ENCODE measurements around the gene PPIA. TPM values are rescaled to one million over a fixed set of nuclear protein-coding genes. Genes with fewer than 3 reads are reported as not detected.
"Not testable (repeated sequence)": the region's sequence is repeated elsewhere in the genome, so short reads cannot be mapped to it uniquely, and the experiment has no call there.

PPIA gene
- total RNA-seq, 1 donor from 2014 or later = 518 TPM

- DNase-seq (ENCODE audit: low spot score in 2 of 2) (no peak), FAIRE-seq (no peak)
These were observed 12.1 kb upstream of the PPIA start for GRCh38 chr7:44784364-44784763.

GRCh38 chr7:44785218-44785617 is 11.3 kb upstream of the PPIA start:
- DNase-seq (ENCODE audit: low spot score in 2 of 2) = not testable (repeated sequence)

GRCh38 chr7:44787041-44787440 is 9.4 kb upstream of the PPIA start:
- FAIRE-seq (no peak), DNase-seq (ENCODE audit: low spot score in 2 of 2) (no peak)

More at GRCh38 chr7:44785218-44785617, 11.3 kb upstream of the PPIA start:
- FAIRE-seq = not testable (repeated sequence)

DNA sequence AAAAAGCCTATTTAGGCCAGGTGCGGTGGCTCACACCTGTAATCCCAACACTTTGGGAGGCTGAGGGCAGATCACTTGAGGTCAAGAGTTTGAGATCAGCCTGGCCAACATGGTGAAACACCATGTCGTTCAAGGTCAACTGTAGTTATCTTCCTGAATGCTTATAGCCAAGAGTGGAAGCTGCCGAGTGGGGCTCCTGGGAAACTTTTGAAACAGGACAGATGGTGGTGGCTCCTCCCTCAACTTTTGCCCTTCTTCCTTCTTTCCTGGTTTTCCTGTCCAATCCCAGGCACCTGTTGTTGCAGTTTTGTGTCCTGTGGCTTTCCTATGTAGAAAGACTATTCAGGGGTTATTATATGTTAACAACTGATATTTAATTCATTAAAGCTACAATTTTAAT is 8.7 kb upstream of the PPIA start:
- no peak for FAIRE-seq
- no peak for DNase-seq (ENCODE audit: low spot score in 2 of 2)

DNA sequence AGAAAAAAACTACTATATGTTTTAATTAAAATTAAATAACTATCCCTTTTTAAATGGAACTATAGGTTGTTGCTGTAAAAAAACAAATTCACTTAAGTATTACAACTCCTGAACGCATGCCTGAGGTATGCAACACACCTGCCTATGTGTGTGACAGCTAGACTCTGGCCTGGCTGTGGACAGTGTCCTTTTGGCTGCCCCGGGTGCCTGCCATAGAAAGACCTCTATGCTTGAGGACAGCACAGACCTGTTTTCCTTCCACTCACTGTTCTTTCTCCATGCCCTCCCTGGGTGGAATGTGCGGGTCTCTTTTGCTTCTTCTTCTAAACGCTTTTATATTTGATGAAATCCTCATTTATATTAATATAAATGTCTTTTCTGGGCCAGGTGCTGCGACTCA is 6.5 kb upstream of the PPIA start:
- DNase-seq (ENCODE audit: low spot score in 2 of 2) (no peak), FAIRE-seq (no peak)

DNA sequence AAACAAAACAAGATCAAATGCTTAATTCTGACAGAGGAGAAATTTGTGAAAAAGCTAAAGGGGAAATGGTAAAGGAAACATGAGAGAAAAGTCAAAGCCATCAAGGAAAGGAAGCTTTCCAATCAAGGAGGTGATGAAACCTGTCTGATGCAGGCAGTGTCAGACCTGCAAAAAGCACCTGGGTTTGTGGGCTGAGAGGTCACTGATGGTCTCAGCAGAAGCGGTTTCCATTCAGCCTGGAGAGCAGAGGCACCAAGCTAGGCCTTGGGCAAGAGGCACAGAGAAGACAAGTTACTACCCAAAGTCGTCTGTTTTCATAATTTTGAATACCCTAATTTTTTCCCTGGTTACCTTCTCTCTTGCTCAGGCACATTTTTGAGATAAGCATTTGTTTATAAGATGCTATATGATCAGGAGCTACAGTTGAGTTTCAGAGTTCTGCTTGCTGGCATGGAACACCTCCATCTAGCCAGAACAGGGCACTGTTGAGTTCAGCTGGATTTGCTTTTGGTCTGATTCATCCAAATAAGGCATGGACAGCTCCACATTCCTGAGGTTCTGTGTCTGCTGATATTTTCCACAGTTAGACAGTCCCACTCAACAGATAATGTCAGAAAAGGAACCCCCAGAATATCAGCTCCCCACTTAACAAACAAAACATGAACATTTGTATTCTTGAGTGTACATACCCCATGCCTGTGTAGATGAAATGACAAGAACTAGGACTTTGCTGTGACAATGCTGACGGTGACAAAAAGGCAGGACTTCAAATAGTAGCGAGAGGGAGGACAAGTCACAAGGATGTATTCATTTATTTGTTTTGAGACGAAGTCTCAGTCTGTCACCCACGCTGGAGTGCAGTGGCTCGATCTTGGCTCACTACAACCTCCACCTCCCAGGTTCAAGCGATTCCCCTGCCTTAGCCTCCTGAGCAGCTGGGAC is 4.9 kb upstream of the PPIA start:
- no peak for DNase-seq (ENCODE audit: low spot score in 2 of 2)
- no peak for FAIRE-seq

DNA sequence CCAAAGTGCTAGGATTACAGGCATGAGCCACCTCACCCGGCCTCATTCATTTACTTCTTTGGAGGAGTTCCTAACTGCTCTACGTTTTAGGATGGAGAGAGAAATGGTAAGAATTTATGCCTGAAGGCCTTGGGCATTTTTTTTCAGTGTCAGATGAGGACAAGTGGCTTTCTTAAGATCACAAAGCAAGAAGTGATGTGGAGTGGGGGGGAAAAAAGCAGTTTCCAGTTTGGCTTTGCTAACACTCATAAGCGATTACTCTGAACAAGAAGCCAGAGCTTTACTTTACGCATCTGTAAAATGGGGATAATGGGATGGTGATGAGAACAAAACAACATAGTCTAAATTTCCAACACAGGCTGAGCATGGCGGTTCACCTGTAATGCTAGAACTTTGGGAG is 2.6 kb upstream of the PPIA start:
- no peak for DNase-seq (ENCODE audit: low spot score in 2 of 2)
- FAIRE-seq = no peak

- FAIRE-seq = no peak
- DNase-seq (ENCODE audit: low spot score in 2 of 2) = no peak
These were observed 2.1 kb upstream of the PPIA start for GRCh38 chr7:44794331-44794730.

DNA sequence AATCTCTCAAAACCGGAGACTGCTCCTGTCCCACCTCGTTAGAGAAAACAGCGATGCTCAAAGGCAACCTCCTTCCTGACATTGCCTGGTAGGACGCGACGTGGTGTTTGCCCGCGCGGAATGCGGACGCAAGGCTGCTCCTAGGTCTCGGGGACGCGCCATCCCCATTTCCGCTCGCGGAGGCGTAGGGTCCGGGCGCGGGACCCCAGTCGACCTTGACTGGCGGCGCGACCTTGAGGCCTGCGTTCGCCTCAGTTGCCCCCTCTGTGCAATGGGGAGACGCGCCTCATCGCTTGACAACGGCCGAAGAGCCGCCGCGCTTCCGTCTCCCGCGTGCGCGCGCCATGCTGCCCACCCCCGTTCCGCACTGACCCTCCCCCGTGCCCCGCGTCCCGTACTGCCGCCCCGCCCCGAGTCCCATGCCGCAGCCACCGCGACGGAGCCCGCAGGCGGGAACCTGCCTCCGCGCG is 412 bp upstream of the PPIA start:
- FAIRE-seq (no peak), DNase-seq (ENCODE audit: low spot score in 2 of 2) (no peak)

DNA sequence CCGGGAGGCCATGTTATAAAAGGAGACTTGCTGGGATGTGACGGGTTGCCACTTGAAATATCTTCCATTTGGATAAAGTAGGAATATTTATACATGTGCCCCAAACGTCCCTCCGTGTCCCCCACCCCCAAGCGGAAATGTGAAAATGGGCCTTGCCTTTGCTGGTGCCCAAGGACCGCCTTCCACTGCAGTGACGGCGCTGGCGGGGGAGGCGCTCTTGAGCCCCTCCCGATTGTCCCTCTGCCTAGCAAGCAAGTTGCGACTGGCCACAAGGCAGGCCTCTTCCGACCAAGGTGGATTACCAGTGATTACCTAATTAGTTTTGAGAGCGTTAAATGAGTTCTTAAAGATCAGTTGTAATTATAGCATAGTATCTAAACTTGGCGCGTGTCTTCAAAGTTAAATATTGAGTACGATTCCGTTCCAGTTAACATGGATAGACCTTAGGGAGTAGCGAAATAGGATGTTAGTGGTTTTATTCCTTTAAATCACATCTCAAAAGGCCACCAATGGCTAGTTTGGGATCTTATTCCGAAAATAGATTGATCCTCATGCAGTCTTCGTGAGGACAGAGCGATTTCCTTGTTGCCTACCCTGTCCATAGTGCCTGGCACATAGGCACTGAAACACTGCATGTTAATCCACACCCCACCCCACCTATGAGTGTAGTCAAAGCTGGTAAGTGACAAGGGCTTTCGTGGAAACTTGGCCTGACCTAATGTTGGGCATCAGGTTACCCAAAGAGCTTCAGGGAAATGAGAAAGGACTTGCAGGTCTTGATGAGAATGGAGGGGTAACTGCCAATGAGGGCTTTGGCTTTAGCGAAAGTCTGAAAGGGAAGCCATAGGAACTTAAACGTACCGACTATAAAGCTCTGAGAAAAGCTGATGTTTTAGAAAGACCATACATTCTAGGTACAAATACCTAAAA is 1.1 kb downstream of the PPIA start:
- DNase-seq (ENCODE audit: low spot score in 2 of 2) (peak; percentile 81 to 83), FAIRE-seq (no peak)

DNA sequence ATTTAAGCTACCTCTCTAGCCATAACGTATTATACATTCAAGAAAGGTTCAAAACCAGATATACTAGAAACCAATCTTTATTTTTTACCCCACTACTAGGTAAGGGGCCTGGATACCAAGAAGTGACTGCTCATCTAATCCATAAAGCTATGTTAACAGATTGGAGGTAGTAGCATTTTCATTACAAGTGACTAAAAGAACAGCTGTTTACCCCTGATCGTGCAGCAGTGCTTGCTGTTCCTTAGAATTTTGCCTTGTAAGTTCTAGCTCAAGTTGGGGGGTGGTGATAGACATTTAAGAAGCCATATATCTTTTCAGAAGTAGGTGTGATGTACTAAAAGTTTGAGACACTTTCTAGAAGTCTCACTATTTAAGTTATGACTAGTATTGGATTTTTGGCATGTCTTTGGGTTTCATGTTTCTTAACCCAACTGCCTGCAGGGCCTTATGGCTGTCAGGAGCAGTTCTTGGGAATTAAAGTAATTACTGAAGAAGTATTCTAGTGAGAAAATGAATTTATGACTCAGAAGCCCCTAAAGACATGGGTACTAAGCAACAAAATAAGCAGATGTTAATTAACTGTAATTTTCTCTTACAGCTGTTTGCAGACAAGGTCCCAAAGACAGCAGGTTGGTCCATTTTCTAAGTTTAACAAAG is 2.3 kb downstream of the PPIA start:
- no peak for DNase-seq (ENCODE audit: low spot score in 2 of 2)
- FAIRE-seq = no peak

DNA sequence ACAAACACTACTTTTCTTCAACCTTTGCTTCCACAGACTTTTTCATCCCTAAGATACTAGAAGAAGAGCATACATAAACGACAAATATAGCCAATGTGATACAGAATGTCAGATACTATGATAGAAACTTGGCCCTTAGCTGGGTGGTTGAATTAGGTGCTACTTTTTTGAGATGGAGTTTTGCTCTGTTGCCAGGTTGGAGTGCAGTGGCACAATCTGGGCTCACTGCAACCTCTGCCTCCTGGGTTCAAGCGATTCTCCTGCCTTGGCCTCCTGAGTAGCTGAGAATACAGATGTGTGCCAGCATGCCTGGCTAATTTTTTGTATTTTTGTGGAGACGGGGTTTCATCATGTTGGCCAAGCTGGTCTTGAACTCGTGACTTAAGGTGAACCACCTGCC is 3.5 kb downstream of the PPIA start:
- DNase-seq (ENCODE audit: low spot score in 2 of 2) (no peak), FAIRE-seq (no peak)

DNA sequence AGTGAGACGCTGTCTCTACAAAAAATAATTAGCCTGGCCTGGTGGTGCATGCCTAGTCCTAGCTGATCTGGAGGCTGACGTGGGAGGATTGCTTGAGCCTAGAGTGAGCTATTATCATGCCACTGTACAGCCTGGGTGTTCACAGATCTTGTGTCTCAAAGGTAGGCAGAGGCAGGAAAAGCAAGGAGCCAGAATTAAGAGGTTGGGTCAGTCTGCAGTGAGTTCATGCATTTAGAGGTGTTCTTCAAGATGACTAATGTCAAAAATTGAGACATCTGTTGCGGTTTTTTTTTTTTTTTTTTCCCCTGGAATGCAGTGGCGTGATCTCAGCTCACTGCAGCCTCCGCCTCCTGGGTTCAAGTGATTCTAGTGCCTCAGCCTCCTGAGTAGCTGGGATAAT is 5.4 kb downstream of the PPIA start:
- FAIRE-seq = no peak
- no peak for DNase-seq (ENCODE audit: low spot score in 2 of 2)

GRCh38 chr7:44802418-44803025 is 6.0 kb downstream of the PPIA start:
- no peak for DNase-seq (ENCODE audit: low spot score in 2 of 2)
- no peak for FAIRE-seq

DNA sequence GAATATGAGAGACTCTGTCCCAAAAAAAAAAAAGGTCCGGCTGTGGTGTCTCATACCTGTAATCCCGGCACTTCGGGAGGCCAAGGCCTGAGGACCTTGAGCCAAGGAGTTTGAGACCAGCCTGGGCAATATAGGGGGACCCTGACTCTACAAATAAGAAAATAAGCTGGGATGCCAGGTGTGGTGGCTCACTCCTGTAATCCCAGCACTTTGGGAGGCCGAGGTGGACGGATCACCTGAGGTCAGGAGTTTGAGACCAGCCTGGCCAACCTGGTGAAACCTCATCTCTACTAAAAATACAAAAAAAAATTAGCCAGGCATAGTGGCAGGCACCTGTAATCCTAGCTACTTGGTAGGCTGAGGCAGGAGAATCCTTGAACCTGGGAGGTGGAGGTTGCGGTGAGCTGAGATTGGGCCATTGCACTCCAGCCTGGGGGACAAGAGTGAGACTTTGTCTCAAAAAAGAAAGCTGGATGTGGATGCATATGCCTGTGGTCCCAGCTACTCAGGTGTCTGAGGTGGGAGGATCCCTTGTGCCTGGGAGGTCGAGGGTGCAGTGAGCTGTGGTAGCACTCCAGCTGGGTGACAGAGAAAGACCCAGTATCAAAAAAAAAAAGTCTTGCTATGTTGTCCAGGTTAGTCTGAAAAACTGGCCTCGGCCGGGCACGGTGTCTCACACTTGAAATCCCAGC is 7.5 kb downstream of the PPIA start:
- not testable (repeated sequence) for FAIRE-seq; DNase-seq (ENCODE audit: low spot score in 2 of 2)

DNA sequence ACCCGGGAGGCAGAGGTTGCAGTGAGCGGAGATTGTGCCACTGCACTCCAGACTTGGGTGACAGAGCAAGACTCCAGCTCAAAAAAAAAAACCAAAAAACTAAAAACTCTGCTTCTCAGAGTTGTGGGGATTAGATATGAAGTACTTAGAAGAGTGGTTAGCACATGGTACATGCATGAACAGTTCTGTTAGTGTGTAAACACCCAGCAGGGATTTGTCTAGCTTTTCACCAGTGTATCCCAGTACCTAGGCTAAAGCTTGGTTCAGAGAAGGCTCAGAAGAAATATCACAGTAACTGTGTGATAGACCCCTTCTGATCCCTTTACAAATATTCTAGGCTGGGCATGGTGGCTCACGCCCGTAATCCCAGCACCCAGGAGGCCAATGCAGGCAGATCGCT is 9.5 kb downstream of the PPIA start:
- FAIRE-seq (no peak), DNase-seq (ENCODE audit: low spot score in 2 of 2) (no peak)

DNA sequence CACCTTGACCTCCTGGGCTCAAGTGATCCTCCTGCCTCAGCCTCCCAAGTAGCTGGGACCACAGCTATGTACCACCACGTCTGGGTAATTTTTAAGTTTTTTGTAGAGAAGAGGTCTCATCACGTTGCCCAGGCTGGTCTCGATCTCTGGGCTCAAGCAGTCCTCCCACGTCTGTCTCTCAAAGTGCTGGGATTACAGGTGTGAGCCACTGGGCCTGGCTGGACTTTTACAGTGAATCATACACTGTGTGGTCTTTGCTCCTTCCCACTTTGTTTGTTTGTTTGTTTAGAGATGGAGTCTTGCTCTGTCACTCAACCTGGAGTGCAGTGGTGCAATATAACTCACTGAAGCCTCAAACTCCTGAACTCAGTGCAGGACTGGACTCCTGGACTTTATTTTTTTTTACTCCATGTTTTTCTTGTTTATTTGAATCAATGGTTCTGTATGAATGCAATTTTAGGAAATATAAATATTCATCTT is 12.5 kb downstream of the PPIA start:
- FAIRE-seq (no peak), DNase-seq (ENCODE audit: low spot score in 2 of 2) (no peak)

DNA sequence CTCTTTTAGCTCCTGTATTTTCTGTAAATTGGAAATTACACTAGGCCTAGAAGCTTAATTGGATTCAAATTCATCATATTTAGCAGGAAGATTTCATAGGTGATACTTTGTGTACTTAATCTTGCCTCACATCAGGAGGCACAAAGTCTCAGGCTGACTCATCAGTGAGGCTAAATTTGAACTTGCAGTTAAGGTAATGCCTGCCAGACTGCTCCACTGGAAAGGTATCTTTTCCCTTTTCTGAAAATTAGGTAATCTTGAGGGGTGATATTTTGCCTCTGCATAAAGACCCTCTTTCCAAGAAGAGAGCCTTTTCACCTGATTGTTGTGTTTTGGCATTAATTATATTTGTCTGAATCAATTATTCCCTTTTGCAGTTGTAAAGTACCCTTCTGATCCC is 14.6 kb downstream of the PPIA start:
- no peak for FAIRE-seq
- DNase-seq (ENCODE audit: low spot score in 2 of 2) = no peak

- DNase-seq (ENCODE audit: low spot score in 2 of 2) (no peak), FAIRE-seq (no peak)
These were observed 15.1 kb downstream of the PPIA start for GRCh38 chr7:44811571-44811970.
